OCI-LY1 (cell line): ENCODE results near the gene TMEM181.
"Not testable (repeated sequence)": the region's sequence is repeated elsewhere in the genome, so short reads cannot be mapped to it uniquely, and the experiment has no call there.

ENCODE experiments used
- H2AFZ ChIP-seq: fragments of 200-600 bp; sonication (generic), shearing (Covaris generic); 2 replicates; pipeline ENCODE4 v1.6.0; 2014; ENCODE audit warnings: antibody characterized with exemption, mild to moderate bottlenecking, low read length
- H3F3A ChIP-seq: fragments of 200-600 bp; sonication (generic), shearing (Covaris generic); 2 replicates; pipeline ENCODE4 v1.6.0; 2014; ENCODE audit warnings: mild to moderate bottlenecking, antibody characterized with exemption, low read length, moderate library complexity; ENCODE audit not compliant: insufficient read depth
- H3K27ac ChIP-seq: fragments of 200-600 bp; sonication (generic); 2 replicates; pipeline ENCODE4 v1.5.1; 2014; ENCODE audit warnings: low read length, mixed run types, mild to moderate bottlenecking, low read depth; ENCODE audit not compliant: poor library complexity, severe bottlenecking
- H3K27me3 ChIP-seq: fragments of 200-600 bp; sonication (generic); 2 replicates; pipeline ENCODE4 v1.6.0; 2014; ENCODE audit warnings: antibody characterized with exemption, mild to moderate bottlenecking, low read length, moderate library complexity; ENCODE audit not compliant: insufficient read depth
- H3K36me3 ChIP-seq: fragments of 200-600 bp; sonication (generic); 2 replicates; pipeline ENCODE4 v1.6.1; 2014; ENCODE audit warnings: mild to moderate bottlenecking, antibody characterized with exemption, low read length, moderate library complexity, mixed read lengths; ENCODE audit not compliant: insufficient read depth
- H3K4me1 ChIP-seq: fragments of 200-600 bp; sonication (generic); 2 replicates; pipeline ENCODE4 v1.5.1; 2014; ENCODE audit warnings: mild to moderate bottlenecking, low read length, moderate library complexity; ENCODE audit not compliant: insufficient read depth, severe bottlenecking
- H3K4me2 ChIP-seq: fragments of 200-600 bp; sonication (generic), shearing (Covaris generic); 2 replicates; pipeline ENCODE4 v1.6.1; 2014; ENCODE audit warnings: low read length
- H3K4me3 ChIP-seq: fragments of 200-600 bp; sonication (generic); 2 replicates; pipeline ENCODE4 v1.5.1; 2014; ENCODE audit warnings: low read length, low read depth, mild to moderate bottlenecking, mixed read lengths; ENCODE audit not compliant: poor library complexity, severe bottlenecking
- H3K79me2 ChIP-seq: fragments of 200-600 bp; shearing (Covaris generic); 2 replicates; pipeline ENCODE4 v1.6.1; 2016; ENCODE audit warnings: mixed run types, low read length, mixed read lengths; ENCODE audit not compliant: insufficient read depth
- H3K9ac ChIP-seq: fragments of 200-600 bp; sonication (generic), shearing (Covaris generic); 2 replicates; pipeline ENCODE4 v1.6.1; 2014; ENCODE audit warnings: mild to moderate bottlenecking, low read length, mixed read lengths
- H3K9me2 ChIP-seq: fragments of 200-600 bp; sonication (generic), shearing (Covaris generic); 2 replicates; pipeline ENCODE4 v1.6.1; 2014; ENCODE audit warnings: low read depth, mild to moderate bottlenecking, low read length, mixed read lengths
- H3K9me3 ChIP-seq: fragments of 200-600 bp; shearing (Covaris generic); 2 replicates; pipeline ENCODE4 v1.6.1; 2014; ENCODE audit warnings: low read length, mixed read lengths
- H4K20me1 ChIP-seq: fragments of 200-600 bp; sonication (generic), shearing (Covaris generic); 2 replicates; pipeline ENCODE4 v1.6.0; 2016; ENCODE audit warnings: mild to moderate bottlenecking, low read length; ENCODE audit not compliant: insufficient read depth
- EZH2 ChIP-seq: fragments of 200-600 bp; sonication (generic), shearing (Covaris generic); IDR thresholded peaks from 2 replicates; pipeline ENCODE4 v1.8.0; 2017; ENCODE audit warnings: borderline replicate concordance, mixed run types, mild to moderate bottlenecking, antibody characterized with exemption, low read length, moderate library complexity, mixed read lengths
- TF ChIP-seq, protein P1 (sequence below): fragments of 200-600 bp; sonication (generic), shearing (Covaris generic); IDR thresholded peaks from 2 replicates; pipeline ENCODE4 v1.5.1; 2017; ENCODE audit warnings: mild to moderate bottlenecking, antibody characterized with exemption, low read length, moderate library complexity, mixed read lengths

The TMEM181 gene

DNA sequence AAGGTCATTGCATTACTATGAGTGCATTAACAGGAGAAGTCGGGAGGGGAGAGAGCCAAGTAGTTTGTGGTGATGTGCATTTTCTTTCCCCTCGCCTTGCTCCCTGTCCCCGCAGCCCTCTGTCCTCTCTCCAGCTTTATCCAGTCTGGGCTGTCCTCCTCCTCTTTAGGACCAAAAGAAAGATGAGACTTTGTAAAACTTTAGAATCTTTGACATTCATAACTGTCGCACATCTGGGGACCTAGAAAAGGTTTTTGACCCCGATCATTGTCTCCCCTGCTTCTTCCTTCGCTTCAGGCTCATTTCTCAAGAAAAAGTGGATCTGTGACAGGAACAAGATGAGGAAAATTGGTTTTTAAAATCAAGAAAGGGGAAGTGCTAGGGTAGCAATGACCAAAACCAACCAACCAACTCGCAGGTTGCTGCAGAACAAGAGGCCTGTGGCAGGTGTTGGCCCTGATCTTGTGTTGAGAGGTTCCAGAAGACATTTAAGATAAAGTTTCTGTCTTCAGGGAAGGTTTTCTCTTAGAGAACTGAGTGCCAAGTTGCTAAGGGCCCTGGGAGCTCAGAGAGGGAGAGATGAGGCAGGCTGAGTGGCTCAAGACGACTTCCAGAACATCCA is 107.6 kb downstream of the TMEM181 start:
- Histone ChIP-seq H3K4me2 (no peak overlapping the region), H3K9me2 (no peaks in the 10 kb centered on the region)

DNA sequence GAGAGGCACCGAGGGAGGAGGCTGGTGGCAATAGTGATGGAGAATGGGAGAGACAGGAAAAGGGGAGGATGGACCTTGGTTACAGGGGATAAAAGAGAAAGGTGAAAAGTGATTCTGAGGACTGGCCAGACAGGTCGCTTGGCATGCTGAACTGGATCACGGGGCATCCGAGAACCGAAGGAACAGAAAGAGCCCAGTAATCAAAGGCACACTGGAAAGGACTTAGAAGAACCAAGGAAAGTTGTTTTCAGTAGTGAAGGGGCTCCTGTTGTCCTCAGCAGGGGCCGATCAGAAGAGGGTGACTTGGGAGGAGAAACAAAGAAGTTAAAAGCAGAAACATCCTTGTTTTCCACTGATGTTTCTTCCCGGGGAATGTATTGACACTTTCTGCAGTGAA is 108.8 kb downstream of the TMEM181 start:
- Histone ChIP-seq H3K4me2 (no peak overlapping the region), H3K9me2 (no peaks in the 10 kb centered on the region), H2AFZ (no peak overlapping the region), H4K20me1 (no peaks in the 10 kb centered on the region), H3K79me2 (no peaks in the 10 kb centered on the region), H3K9ac (no peak overlapping the region), H3K36me3 (no peaks in the 10 kb centered on the region), H3K27ac (no peak overlapping the region), H3K4me1 (no peaks in the 10 kb centered on the region), H3K9me3 (no peaks in the 10 kb centered on the region), H3F3A (no peaks in the 10 kb centered on the region), H3K27me3 (peaks cover 5% of the 10 kb centered on the region; the same call in 1 of the 2 replicates), H3K4me3 (no peak overlapping the region)
- TF ChIP-seq, protein P1, sequence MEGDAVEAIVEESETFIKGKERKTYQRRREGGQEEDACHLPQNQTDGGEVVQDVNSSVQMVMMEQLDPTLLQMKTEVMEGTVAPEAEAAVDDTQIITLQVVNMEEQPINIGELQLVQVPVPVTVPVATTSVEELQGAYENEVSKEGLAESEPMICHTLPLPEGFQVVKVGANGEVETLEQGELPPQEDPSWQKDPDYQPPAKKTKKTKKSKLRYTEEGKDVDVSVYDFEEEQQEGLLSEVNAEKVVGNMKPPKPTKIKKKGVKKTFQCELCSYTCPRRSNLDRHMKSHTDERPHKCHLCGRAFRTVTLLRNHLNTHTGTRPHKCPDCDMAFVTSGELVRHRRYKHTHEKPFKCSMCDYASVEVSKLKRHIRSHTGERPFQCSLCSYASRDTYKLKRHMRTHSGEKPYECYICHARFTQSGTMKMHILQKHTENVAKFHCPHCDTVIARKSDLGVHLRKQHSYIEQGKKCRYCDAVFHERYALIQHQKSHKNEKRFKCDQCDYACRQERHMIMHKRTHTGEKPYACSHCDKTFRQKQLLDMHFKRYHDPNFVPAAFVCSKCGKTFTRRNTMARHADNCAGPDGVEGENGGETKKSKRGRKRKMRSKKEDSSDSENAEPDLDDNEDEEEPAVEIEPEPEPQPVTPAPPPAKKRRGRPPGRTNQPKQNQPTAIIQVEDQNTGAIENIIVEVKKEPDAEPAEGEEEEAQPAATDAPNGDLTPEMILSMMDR, result no peak
- no peak for TF ChIP-seq EZH2

More for the DNA sequence above, 107.6 kb downstream of the TMEM181 start:
- no peaks in the 10 kb centered on the region for H3K79me2 ChIP-seq
- H3K4me3 ChIP-seq, result no peak overlapping the region
- no peaks in the 10 kb centered on the region for H3K36me3 ChIP-seq
- H2AFZ ChIP-seq, result no peak overlapping the region
- no peak for TF ChIP-seq EZH2
- TF ChIP-seq, protein P1, result no peak
- H3F3A ChIP-seq, result no peaks in the 10 kb centered on the region
- no peaks in the 10 kb centered on the region for H3K9me3 ChIP-seq
- H3K27me3 ChIP-seq, result peaks cover 12% of the 10 kb centered on the region; the same call in 1 of the 2 replicates
- no peak overlapping the region for H3K9ac ChIP-seq
- H4K20me1 ChIP-seq, result no peaks in the 10 kb centered on the region
- H3K4me1 ChIP-seq, result no peaks in the 10 kb centered on the region
- no peak overlapping the region for H3K27ac ChIP-seq

DNA sequence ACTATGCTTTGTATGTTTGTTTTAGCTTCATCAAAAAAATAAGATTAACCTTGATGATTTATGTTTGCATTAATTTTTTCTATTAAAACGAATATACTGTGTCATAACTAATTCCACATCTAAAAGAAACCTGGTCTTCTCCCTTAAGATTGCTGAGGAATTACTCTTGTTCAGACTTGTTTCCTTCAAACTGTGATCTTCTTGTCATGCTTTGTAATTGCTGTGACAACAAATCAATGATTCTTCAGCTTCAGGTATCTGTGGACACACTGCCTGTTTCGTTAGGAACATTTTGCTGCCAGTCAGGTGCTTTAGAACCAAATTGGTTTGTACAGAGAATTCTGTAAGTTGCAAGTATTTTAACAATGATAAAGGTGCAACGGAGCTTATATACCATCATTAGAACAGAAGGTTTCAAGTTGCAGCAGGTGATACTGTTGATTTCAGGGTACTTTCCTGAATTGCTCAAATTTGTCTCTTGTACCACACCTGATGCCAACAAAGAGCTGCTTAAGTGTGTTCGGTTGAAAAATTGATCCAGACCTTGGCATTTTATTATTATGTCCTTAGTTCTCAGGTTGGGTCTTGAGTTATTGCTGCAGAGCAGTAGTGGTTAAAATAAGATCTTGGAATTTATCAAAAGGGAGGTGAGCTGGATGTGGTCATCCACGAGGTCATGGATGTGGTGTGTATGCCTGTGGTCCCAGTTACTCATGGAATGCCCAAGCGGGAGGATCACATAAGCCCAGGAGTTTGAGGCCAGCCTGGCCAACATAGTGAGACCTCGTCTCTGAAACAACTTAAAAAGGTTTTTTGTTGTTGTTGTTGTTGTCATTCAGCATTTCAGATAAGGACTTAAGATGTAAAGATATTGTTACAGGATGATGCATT is 109.5 kb downstream of the TMEM181 start:
- no peak for TF ChIP-seq EZH2
- TF ChIP-seq, protein P1, result no peak
- H3K4me1 ChIP-seq, result no peaks in the 10 kb centered on the region
- H3K27me3 ChIP-seq, result peaks cover 5% of the 10 kb centered on the region; the same call in 1 of the 2 replicates
- H3K4me2 ChIP-seq, result no peak overlapping the region
- H2AFZ ChIP-seq, result no peak overlapping the region
- no peaks in the 10 kb centered on the region for H3F3A ChIP-seq
- no peaks in the 10 kb centered on the region for H3K9me3 ChIP-seq
- H3K9me2 ChIP-seq, result no peaks in the 10 kb centered on the region
- no peaks in the 10 kb centered on the region for H4K20me1 ChIP-seq
- no peak overlapping the region for H3K4me3 ChIP-seq
- H3K36me3 ChIP-seq, result no peaks in the 10 kb centered on the region
- no peak overlapping the region for H3K27ac ChIP-seq
- no peak overlapping the region for H3K9ac ChIP-seq
- no peaks in the 10 kb centered on the region for H3K79me2 ChIP-seq

DNA sequence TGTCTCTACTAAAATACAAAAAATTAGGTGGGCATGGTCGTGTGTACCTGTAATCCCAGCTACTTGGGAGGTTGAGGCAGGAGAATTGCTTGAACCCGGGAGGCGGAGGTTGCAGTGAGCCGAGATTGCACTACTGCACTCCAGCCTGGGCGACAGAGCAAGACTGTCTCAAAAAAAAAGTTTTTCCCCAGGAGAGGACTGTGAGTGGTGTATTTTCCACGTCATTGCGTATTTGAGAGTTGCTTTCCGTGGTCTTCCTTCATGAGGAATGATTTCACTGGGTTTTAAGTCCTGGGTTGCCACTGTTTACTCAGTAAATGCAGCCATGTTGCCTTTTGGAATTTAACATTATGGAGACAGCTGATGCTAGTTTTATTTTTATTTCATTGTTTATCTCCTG is 112.2 kb downstream of the TMEM181 start:
- H3K27ac ChIP-seq, H3K27me3 ChIP-seq, H3K4me2 ChIP-seq, H4K20me1 ChIP-seq, H3K79me2 ChIP-seq, H3K9me3 ChIP-seq, H3K36me3 ChIP-seq, H3K4me1 ChIP-seq, H3K9ac ChIP-seq, H3F3A ChIP-seq, H3K9me2 ChIP-seq, H3K4me3 ChIP-seq, H2AFZ ChIP-seq: not testable (repeated sequence)
